GM08714 (cell line): Measurements from ENCODE around the gene CSRP1.

Source experiments
- H3K4me3 ChIP-seq: fragments of 200-500 bp; sonication (Bioruptor generic); 2 replicates; pipeline ENCODE4 v1.5.1; 2014; ENCODE audit warnings: mild to moderate bottlenecking, low read length, inconsistent platforms
- ZNF274 ChIP-seq: IDR thresholded peaks from 2 replicates; pipeline ENCODE4 v1.6.1; 2012; ENCODE audit warnings: mild to moderate bottlenecking, low read depth, low read length

Gene CSRP1

GRCh38 chr1:201433609-201434008 is 73.3 kb downstream of the CSRP1 start:
- H3K4me3 ChIP-seq = no peak overlapping the region
- TF ChIP-seq ZNF274 = no peak
